Measurements from ENCODE around the gene PLA2G2C.

GRCh38 chr1:20233866-20234265, 47.5 kb upstream of the PLA2G2C start:
- no peak for TF ChIP-seq CTCF (IDR thresholded peaks at IDR 0.05; ENCODE audit: control extremely low read depth in 1 of 3, insufficient read depth in 1 of 3, low read depth in 1 of 3, low read length in 3 of 3)
- no peak for TF ChIP-seq E2F6 (IDR thresholded peaks at IDR 0.05)
- TF ChIP-seq HDAC2 (IDR thresholded peaks at IDR 0.05; ENCODE audit: borderline replicate concordance in 1 of 2, low read depth in 2 of 2, low read length in 2 of 2) = no peak
- no peak for TF ChIP-seq MAX (IDR thresholded peaks at IDR 0.05)
- no peak for TF ChIP-seq POLR2A (IDR thresholded peaks at IDR 0.05; ENCODE audit: control extremely low read depth in 1 of 2, low read depth in 2 of 2, low read length in 2 of 2)
- TF ChIP-seq EZH2 (IDR thresholded peaks at IDR 0.05; ENCODE audit: low read depth, low read length, severe bottlenecking) = no peak
- no peak for TF ChIP-seq SIN3A (conservative IDR thresholded peaks at IDR 0.05 in 1 of 2, IDR thresholded peaks at IDR 0.05 in 1 of 2; ENCODE audit: low read depth in 1 of 2, low read length in 2 of 2)
- no peak for TF ChIP-seq EP300 (IDR thresholded peaks at IDR 0.05; ENCODE audit: borderline replicate concordance in 1 of 2, low read depth in 2 of 2, low read length in 2 of 2)
- no peak for TF ChIP-seq TEAD4 (IDR thresholded peaks at IDR 0.05; ENCODE audit: low read depth, low read length)
- no peak for TF ChIP-seq POLR2AphosphoS5 (IDR thresholded peaks at IDR 0.05; ENCODE audit: low read depth, low read length)
- TF ChIP-seq RXRA (IDR thresholded peaks at IDR 0.05; ENCODE audit: insufficient read depth, low read depth, low read length) = no peak

Measured in H1 (cell line).